ENCODE measurements around the gene DEFB114.

DEFB114 gene

DNA sequence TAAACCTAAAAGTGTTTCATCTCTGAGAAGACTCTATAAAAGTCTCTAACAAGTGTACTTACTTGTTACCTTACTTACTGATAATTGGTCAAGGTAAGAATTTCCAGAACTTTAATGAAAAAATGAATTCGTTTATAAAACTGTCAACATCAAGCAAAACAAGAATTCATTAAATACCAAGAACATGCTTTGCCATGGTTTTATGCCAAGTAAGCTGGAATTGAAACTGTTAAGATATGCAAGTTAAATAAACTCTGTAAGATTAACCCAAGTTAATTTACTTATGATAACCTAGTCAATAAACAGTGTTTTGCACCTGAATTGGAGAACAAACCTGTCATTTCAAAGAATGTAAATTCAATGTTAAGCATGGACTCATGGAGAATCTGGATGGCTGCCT is 22.6 kb upstream of the DEFB114 start:
- Histone ChIP-seq H3K4me1 (ENCODE audit: low read length) (no peaks in the 10 kb centered on the region), H3K27ac (ENCODE audit: low read length) (no peak overlapping the region), H3K4me2 (ENCODE audit: low read depth, low read length) (no peak overlapping the region), H4K20me1 (ENCODE audit: insufficient read depth, low read length) (no peaks in the 10 kb centered on the region), H3K9ac (ENCODE audit: low read length) (no peak overlapping the region), H3K9me3 (replicated peaks; ENCODE audit: insufficient read depth, low read length) (no peaks in the 10 kb centered on the region), H3K36me3 (replicated peaks; ENCODE audit: insufficient read depth, low read length) (no peaks in the 10 kb centered on the region), H3K4me3 (ENCODE audit: low read length) (no peak overlapping the region), H3K79me2 (ENCODE audit: low read length) (no peaks in the 10 kb centered on the region), H3F3A (ENCODE audit: insufficient read depth, low read length) (no peaks in the 10 kb centered on the region), H3K27me3 (replicated peaks; ENCODE audit: insufficient read depth, low read length) (no peaks in the 10 kb centered on the region), H2AFZ (ENCODE audit: low read length) (no peak overlapping the region), H3K9me2 (replicated peaks; ENCODE audit: insufficient read depth, low read length) (no peaks in the 10 kb centered on the region)
- no peak for DNase-seq
- TF ChIP-seq EZH2phosphoT487 (IDR thresholded peaks at IDR 0.05; ENCODE audit: low read length) (no peak), EZH2 (optimal IDR thresholded peaks at IDR 0.05; ENCODE audit: low read depth, low read length) (no peak)
- TF ChIP-seq, protein P1, sequence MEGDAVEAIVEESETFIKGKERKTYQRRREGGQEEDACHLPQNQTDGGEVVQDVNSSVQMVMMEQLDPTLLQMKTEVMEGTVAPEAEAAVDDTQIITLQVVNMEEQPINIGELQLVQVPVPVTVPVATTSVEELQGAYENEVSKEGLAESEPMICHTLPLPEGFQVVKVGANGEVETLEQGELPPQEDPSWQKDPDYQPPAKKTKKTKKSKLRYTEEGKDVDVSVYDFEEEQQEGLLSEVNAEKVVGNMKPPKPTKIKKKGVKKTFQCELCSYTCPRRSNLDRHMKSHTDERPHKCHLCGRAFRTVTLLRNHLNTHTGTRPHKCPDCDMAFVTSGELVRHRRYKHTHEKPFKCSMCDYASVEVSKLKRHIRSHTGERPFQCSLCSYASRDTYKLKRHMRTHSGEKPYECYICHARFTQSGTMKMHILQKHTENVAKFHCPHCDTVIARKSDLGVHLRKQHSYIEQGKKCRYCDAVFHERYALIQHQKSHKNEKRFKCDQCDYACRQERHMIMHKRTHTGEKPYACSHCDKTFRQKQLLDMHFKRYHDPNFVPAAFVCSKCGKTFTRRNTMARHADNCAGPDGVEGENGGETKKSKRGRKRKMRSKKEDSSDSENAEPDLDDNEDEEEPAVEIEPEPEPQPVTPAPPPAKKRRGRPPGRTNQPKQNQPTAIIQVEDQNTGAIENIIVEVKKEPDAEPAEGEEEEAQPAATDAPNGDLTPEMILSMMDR (IDR thresholded peaks at IDR 0.05; ENCODE audit: low read length), result no peak

- TF ChIP-seq EZH2 (optimal IDR thresholded peaks at IDR 0.05; ENCODE audit: low read depth, low read length), result no peak
- TF ChIP-seq, protein P1 (IDR thresholded peaks at IDR 0.05; ENCODE audit: low read length), result no peak
- no peak for TF ChIP-seq EZH2phosphoT487 (IDR thresholded peaks at IDR 0.05; ENCODE audit: low read length)
- H3K4me2 ChIP-seq (ENCODE audit: low read depth, low read length), result no peak overlapping the region
- H3K9me2 ChIP-seq (replicated peaks; ENCODE audit: insufficient read depth, low read length), result no peaks in the 10 kb centered on the region
- H3K9me3 ChIP-seq (replicated peaks; ENCODE audit: insufficient read depth, low read length), result no peaks in the 10 kb centered on the region
- no peak overlapping the region for H3K9ac ChIP-seq (ENCODE audit: low read length)
- no peak overlapping the region for H2AFZ ChIP-seq (ENCODE audit: low read length)
- DNase-seq, result no peak
- H3F3A ChIP-seq (ENCODE audit: insufficient read depth, low read length), result no peaks in the 10 kb centered on the region
- no peaks in the 10 kb centered on the region for H3K4me1 ChIP-seq (ENCODE audit: low read length)
- H3K27me3 ChIP-seq (replicated peaks; ENCODE audit: insufficient read depth, low read length), result no peaks in the 10 kb centered on the region
- no peak overlapping the region for H3K27ac ChIP-seq (ENCODE audit: low read length)
- H3K4me3 ChIP-seq (ENCODE audit: low read length), result no peak overlapping the region
- no peaks in the 10 kb centered on the region for H3K79me2 ChIP-seq (ENCODE audit: low read length)
- no peaks in the 10 kb centered on the region for H3K36me3 ChIP-seq (replicated peaks; ENCODE audit: insufficient read depth, low read length)
- no peaks in the 10 kb centered on the region for H4K20me1 ChIP-seq (ENCODE audit: insufficient read depth, low read length)
These were observed 18.1 kb upstream of the DEFB114 start for GRCh38 chr6:49982046-49982445.

DNA sequence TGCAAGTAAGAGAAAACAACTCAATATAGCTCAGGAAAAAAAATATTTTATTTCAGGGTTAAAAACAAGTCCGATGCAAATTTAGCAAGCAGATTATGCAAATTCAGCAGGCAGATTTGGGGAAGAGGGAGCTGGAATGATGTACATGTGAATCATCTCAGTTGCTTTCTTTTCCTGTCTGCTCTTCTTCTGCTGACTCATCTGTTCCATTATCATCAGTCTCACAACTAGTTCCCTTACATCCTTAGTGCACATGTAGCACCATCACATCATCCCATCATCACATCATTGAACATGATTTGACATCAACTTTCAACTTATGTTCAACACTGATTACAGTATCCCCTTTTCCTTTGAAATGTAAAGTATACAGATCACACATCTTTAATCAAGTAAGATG is 16.9 kb upstream of the DEFB114 start:
- Histone ChIP-seq H3K79me2 (ENCODE audit: low read length) (no peaks in the 10 kb centered on the region), H3K4me1 (ENCODE audit: low read length) (no peaks in the 10 kb centered on the region), H3K9ac (ENCODE audit: low read length) (no peak overlapping the region), H3K36me3 (replicated peaks; ENCODE audit: insufficient read depth, low read length) (no peaks in the 10 kb centered on the region), H3K9me2 (replicated peaks; ENCODE audit: insufficient read depth, low read length) (no peaks in the 10 kb centered on the region), H3K27ac (ENCODE audit: low read length) (no peak overlapping the region), H3K27me3 (replicated peaks; ENCODE audit: insufficient read depth, low read length) (no peaks in the 10 kb centered on the region), H3K9me3 (replicated peaks; ENCODE audit: insufficient read depth, low read length) (no peaks in the 10 kb centered on the region), H2AFZ (ENCODE audit: low read length) (no peak overlapping the region), H4K20me1 (ENCODE audit: insufficient read depth, low read length) (no peaks in the 10 kb centered on the region), H3K4me3 (ENCODE audit: low read length) (no peak overlapping the region), H3F3A (ENCODE audit: insufficient read depth, low read length) (no peaks in the 10 kb centered on the region), H3K4me2 (ENCODE audit: low read depth, low read length) (no peak overlapping the region)
- TF ChIP-seq EZH2phosphoT487 (IDR thresholded peaks at IDR 0.05; ENCODE audit: low read length) (no peak), EZH2 (optimal IDR thresholded peaks at IDR 0.05; ENCODE audit: low read depth, low read length) (no peak)
- TF ChIP-seq, protein P1 (IDR thresholded peaks at IDR 0.05; ENCODE audit: low read length), result no peak
- DNase-seq, result no peak
